Glomerular visceral epithelial cell (primary cell): ENCODE results near the gene SLAIN2.
A peak's percentile ranks its signal among the peaks of the same experiment; 100 is the strongest.

Experiments used
- DNase-seq: peaks from one replicate; pipeline ENCODE4 v3.0.0-alpha.2; 2016; ENCODE audit errors: extremely low spot score

The SLAIN2 gene

DNA sequence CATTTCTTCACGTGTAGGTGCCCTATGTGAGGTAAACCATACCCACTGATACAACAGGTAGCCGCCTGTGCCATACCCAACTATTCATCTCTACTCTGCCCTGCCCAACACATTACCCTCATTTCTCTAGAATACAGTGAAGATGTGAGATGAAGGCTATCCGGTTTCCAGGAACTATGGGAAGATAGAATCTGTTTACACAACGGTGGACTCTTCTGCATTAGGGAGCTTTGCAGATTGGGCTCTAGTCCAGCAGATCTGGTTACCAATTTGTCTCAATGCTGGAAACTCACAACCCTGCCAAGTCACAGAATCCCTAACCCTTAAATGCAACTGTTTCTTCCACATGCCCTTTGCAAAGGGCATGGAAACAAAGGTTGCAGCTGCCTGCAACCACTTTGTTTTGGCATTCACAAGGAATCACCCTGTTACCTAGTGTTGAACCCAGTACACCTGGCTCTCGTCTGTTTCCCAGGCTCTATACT, 6.4 kb upstream of the SLAIN2 start:
- DNase-seq: no peak

DNA sequence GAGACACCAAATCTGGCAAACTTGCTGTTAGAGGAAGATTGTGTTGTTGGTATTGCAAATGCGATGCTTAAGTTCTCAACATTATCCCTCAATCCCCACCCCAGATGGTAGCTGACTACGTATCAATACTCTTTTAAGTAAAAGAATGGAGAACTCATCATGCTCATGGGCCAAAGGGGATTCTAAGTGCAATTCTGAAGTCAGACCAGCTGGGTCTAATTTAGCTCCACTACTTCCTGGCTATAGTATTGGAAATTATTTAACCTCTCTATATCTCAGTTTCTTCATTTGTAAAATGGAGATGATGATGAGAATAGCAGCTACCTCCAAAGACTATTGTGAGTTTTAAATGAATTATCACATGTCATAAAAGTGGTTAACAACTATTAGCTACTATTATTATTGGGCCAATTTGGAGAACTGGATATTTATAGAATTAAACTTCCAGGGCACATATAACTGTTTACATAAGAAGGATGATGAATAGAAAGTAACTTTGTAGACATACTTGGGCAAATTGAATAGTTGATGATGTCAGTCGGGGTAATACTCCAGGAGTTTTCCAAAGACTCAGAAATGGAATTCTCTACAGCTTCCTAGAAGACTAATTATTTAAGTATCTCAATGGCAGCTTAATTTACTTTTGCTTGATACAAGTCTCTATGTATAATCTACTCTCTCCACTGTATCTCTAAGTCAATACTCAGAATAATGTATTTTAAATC, 5.0 kb upstream of the SLAIN2 start:
- DNase-seq: no peak

DNA sequence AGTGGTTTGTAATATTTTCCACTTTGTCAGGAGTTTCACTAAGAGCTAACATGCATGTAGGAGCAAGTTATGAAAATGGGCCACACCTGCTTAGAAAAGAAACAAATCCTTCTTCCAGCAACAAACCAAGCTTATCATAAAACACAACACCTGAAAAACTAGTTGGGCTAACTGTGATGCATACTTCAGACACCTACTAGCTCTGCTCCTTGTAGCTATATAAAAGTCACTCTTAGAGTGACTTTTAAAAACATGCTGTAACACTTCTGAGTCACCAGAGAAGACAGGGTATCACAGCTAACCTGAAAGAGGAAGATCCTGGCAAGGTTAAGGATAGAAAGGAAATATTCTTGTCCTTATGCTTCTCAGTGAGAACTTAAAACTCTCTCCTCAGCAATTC, 3.6 kb upstream of the SLAIN2 start:
- DNase-seq: no peak

DNA sequence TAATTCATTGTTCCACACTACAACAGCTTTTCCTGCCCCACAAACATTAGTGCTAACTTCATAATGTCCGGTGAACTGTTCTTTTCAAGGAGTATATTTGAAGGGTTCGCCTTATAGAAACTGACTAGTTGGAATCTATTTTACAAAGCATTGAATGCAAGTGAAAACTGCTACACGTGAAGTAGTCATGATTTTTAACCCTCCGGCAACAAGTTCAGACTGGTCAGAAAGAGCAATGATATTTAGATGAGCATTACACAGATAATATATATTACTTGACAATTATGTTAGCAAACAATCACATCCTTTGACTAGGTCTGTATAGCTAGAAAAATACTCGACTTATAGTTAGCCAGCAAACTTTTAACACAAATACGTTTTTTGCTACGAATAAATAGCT, 1.7 kb upstream of the SLAIN2 start:
- DNase-seq: no peak

DNA sequence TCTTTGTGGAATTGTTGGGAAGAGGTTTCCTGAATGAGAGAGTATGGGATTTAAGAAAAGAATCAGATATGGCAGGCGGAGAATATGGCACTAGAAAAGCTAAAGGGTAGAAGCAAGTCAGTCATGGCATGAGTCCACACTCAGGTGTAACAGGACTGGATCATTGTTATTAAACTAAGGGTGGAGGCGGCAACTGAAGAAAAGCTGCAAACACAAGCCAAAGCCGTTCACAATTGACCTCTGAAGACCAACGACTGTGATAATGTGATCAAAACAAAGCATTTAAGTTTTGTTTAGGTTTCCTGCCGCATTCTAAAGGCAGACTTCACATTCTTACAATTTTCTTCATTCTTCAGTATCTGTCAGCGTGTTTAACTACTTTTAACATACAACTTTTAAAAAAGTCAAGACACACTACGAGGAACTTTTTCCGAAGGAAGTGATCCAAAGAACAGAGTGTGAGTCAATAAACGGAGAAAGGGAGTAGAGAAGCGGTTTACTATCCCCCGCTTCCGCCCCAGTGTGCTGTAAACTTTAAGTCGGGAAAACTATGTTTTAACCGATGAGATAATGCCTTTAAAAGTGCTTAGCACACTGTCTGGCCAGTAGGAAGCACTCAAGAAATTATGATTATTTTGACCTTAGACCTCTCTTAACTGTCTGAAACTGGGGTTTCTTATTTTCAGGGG, 909 bp upstream of the SLAIN2 start:
- peak; percentile 73 for DNase-seq

DNA sequence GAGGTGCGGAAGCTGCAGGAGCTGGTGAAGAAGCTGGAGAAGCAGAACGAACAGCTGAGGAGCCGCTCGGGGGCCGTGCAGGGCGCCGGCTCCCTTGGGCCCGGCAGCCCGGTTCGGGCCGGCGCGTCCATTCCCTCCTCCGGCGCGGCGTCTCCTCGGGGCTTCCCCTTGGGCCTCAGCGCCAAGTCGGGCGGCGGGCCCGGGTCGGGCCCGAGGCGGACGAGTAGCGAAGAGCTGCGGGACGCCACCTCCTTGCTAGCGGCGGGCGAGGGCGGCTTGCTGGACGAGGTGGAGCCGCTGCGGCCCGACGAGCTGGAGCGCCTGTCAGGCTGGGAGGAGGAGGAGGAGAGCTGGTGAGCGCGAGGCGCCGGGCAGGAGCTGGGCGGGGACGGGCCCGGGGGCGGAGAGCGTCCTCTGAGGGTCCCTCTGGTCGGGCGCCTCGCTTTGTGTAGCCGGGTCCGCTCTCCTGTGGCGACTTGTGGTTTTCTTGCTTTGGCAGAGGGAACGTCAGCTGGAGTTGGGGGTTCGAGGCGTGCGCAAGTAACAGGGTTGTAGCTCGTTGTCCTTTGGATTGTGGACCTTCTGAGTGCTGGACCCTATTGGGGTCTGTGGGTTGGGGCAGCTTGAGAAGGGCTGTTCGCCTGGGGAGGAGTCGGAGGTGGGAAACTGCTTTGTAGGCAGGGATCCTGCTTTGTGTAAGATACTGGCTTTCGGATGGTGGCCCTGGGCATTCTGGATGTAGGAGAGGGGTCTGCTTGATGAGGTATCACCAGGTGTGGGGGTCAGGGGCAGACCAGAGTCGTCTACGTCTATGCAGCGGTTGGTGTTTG, 662 bp downstream of the SLAIN2 start:
- peak; percentile 50 for DNase-seq

DNA sequence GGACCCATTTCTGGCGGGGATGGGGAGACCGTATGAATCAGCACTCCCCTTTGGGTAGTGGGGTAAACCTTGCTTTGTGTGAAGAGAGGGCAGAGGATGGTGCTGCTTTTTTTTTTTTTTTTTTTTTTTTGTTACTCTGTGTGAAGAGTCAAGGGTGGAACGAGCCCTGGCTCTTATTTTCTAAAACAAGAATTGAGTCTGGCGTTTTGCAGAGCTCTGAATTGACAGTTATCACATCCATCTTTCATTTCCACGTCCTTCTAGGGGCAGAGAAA, 1.2 kb downstream of the SLAIN2 start:
- no peak for DNase-seq

DNA sequence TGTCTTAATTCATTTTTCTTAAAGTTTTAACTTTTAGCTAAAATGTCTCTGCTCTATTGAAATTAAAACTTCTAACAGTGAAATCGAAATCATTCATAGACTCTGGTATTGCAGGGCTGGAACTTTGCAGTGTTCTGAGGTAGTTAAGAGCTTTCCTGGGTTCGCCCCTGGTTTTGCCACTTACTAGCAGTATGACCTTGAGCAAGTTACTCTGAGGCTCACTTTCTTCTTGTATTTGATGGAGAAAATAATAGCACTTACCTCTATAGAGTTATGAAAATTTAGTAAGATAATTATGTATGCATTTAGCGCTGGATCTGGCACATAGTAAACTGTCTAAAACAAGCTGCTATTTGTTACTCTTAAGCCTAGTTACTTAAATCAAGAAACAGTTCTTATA, 1.7 kb downstream of the SLAIN2 start:
- no peak for DNase-seq

DNA sequence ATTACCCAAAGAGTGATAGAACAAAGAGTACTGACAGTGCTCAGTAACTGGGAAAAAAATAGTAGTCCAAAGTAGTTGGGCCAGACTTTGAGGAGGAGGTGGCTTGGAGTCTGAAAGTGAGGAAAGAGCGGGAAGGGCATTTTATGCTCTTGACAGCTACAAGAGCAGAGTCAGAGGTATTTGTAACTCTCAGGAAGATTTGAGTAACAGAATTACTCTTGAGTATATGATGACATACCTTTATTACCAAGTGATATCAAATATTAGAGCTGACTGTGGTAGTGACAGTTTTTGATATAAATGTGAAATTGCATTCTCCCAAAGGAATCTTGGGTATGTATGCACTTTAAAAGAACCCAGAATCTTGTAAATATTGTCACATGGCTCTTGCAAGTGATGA, 2.2 kb downstream of the SLAIN2 start:
- no peak for DNase-seq

DNA sequence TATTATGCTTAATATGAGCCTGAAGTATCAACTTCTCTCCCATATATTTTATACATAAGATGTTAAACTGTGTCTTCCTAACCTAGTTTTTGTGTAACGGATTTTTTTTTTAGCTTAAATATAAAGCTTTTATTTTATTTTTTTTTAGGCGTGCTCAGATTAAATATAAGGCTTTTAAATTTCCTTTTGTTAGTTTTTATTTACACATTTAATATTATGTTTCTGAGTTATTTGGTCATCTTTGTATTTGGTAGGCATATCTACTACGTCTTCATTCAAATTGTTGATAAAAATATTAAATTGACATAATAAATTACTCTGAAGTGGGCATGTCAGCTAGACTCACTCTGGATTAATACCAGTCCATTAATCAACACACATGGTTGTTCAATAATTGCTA, 4.2 kb downstream of the SLAIN2 start:
- no peak for DNase-seq

DNA sequence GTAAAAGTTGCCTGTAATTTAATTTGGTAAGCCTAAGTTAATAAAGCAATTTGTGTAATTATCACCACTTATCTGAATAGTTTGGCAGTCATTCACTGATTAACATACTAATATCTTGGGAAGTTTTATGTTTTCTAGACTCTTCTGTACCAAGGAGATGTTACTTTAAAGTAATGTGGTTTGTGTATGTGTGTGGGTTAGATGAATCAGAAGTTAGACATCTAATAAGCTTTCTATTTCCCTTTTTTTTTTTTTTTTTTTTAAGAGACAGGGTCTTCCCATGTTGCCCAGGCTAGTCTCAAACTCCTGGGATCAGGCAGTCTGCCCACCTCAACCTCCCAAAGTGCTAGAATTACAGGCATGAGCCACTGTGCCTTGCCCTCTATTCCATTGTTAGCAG, 5.3 kb downstream of the SLAIN2 start:
- DNase-seq: no peak

DNA sequence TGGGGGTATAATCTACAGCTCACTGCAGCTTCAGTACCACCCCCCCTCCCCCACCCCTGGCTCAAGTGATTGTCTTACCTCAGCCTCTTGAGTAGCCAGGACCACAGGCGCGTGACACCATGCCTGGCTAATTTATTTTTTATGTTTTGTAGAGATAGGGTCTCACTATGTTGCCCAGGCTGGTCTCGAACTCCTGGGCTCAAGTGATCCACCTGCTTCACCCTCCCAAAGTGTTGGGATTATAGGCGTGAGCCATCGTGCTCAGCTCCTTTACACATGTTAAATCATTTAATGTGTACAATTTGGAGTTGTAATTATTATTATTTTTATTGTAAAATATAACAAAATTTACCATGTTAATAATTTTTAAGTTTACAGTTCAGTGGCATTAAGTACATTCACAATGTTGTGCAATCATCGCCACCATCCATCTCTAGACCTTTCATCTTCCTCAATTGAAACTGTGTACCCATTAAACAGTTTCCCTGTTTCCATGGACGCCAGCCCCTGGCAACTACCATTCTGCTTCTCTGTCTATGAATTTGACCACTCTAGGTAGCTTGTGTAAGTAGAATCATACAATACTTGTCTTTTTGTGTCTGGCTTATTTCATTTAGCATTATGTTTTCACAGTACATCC, 6.1 kb downstream of the SLAIN2 start:
- no peak for DNase-seq

DNA sequence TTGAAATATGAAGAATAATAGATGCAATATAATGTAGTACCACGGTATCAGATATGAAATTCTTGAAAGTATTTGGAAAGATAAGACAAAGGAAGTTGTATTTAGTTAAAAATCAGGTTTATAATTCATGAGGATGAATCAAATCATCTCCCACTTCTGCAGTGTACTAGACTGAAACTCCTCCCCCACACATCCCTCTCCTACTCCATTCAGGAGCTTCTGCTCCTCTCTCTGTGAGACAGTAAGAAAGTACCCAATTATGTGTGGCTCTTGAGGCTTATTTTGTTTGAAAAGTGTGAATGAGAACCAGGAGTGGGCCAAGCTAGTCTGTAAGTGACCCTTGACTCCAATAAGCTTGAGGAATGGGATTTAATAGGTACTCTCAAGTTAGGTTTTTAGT, 9.5 kb downstream of the SLAIN2 start:
- DNase-seq: no peak

DNA sequence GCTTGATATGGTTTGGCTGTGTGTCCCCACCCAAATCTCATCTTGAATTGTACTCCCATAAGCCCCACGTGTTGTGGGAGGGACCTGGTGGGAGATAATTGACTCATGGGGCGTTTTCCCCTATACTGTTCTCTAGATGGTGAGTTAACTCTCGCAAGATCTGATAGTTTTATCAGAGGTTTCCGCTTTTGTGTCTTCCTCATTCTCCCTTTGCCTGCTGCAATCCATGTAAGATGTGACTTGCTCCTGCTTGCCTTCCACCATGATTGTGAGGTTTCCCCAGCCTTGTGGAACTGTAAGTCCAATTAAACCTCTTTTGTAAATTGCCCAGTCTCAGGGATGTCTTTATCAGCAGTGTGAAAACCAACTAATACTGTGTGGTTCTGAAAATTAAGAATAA, 11.5 kb downstream of the SLAIN2 start:
- DNase-seq: no peak

DNA sequence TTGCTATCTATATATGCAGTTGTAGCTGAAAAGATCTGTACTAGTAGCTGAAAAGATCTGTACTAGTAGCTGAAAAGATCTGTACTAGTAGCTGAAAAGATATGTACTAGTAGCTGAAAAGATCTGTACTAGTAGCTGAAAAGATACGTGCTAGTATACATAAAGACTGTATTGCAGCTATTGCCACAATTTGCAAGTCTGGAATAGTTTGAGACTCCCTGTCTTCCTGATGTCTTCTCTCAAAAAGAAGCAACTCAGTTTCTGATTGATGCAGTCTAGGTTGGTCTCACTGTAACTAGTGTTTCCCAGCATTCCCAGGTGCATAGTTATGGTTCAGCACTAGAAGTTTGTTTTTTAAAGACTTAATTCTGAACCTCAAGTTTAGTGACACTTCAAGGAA, 15.0 kb downstream of the SLAIN2 start:
- DNase-seq: no peak

DNA sequence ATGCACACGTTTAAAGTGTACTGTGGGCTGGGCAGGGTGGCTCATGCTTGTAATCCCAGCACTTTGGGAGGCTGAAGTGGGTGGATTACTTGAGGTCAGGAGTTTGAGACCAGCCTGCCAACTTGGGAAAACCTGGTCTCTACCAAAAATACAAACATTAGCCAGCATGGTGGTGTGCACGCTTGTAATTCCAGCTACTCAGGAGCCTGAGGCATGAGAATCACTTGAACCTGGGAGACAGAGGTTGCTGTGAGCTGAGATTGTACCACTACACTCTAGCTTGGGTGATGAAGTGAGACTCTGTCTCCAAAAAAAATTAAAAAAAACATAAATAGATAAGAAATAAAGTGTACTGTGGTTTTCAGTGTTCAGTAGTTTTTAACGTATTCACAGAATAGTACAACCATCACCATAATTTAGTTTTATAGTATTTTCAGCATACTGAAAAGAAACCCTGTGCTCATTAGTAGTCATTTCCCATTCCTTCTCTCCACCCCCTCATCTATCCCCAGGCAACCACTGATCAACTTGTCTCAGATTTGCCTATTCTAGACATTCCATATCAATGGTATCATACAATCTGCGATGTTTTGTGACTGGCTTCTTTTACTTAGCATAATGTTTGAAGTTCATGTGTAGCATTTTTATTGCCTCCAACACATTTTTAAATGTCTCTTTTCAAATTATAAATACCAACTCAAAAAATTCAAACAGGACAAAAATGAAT, 19.1 kb downstream of the SLAIN2 start:
- DNase-seq: peak; percentile 38

DNA sequence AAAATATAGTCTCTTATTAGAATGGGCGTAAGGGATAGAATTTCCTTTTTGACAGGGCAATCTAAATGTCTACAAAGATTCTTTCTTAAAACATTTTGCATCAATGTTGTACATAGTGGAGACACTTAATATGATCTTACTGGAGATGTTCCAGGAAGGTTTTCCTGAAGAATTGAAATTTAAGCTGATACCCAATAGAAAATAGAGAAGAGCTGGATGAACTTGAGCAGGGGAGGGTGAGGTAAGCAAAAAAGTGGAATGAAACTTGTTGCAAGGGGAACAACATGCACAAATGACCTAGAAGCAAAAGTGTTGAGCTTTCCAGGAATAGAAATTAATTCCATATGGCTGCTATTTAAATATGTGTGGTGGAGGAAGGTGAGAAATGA, 19.7 kb downstream of the SLAIN2 start:
- DNase-seq: no peak

DNA sequence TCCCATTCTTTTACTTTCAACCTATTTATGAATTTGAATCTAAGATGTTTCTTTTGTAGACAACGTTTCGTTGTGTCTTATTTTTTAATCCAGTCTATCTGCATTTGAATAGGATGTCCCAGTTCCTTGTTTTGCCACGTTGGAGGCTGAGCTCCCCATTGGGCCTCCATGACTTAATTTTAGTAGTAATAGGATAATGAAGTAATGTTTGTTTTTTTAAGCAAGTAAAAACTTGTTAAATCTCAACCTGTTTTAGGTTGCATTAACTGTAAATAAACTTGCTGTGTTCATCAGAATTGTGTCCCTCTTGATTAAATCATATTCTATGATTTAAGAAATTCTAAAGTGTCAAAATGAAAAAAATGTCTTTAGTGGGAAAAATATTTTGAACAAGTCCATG, 25.3 kb downstream of the SLAIN2 start:
- no peak for DNase-seq

DNA sequence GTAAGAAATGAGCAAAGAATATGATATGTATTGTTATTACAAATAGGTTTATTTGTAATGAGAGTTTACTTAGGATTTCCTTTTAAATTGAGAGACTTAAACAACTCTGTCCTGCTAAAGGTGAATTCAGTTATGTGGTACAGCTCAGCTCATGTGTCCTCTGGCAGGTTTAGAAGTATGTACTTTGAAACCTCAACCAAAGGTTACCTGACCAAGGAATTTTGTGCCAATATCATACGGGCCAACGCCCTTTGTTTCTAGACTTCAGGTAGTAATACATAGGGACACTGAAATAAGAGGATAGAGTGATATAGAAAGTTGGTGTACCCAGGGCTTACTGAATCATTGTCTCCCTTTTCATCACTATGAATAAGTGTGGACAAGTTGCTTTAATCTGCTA, 25.7 kb downstream of the SLAIN2 start:
- no peak for DNase-seq

DNA sequence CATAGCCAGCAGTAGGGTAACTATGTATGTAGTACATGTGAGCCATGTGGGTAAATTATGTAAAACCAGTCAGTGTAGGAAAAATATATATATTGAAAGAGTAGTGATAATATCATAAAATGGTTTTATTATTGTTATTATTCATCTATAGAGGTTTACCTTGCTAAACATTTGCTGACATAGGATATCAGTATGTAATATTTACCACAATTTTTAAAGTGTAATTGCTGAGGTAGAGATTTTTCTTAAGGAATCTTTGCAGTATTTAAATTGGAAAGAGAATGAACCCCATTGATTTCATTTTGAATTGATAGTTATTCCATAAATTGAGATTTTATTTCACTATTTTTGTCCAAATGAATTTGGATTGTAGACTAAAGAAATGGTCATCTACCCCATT, 27.1 kb downstream of the SLAIN2 start:
- DNase-seq: no peak

DNA sequence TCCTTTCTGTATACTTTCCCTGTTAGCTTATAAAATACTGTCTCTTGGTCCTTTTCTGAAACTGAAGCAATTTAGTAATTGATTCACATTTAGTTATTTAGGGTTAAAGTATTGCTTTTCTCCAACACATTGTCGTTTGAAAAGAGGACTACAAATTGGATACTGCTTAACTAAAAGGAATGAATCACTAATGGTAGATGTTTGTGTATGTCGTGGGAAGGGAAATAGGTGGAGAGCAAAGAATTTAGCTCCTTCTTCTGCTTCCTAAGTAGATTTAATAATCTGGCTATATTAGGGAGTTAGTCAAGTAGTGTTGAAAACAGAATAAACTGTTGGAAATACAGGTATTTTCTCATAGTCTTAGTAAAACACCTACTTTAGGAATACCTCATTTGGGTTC, 27.9 kb downstream of the SLAIN2 start:
- no peak for DNase-seq

DNA sequence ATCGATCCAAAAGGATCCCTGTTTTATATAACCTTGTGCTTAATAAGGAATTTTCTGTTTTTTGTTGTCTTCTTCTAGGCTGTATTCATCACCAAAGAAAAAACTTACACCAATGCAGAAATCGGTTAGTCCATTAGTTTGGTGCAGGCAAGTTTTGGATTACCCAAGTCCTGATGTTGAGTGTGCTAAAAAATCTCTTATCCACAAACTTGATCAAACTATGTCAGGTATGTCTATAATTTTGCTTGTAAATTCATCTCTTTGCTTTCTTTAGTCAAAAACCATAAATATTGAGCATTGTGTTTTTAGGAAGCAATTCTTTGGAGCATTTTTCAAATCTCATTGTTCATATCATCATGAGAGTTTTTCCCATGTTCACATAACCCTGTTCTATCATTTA, 28.4 kb downstream of the SLAIN2 start:
- DNase-seq: no peak
